HAP-1 (cell line): ENCODE data around the gene CPLX3.

ENCODE experiments used
- DNase-seq, 2 experiments: peaks; one replicate each; pipeline ENCODE4 v3.0.0-alpha.2; 2016 to 2020; ENCODE audit warnings: low spot score in 2 of 2
- H3K27me3 ChIP-seq: fragments of 250-450 bp; sonication (Bioruptor Pico); 2 replicates; pipeline ENCODE4 v1.5.1; 2020; ENCODE audit warnings: low read depth, mild to moderate bottlenecking, moderate library complexity
- H3K36me3 ChIP-seq: fragments of 250-450 bp; sonication (Bioruptor Pico); replicated peaks from 2 replicates; pipeline ENCODE4 v1.5.1; 2020; ENCODE audit warnings: mild to moderate bottlenecking
- H3K4me1 ChIP-seq: fragments of 250-450 bp; sonication (Bioruptor Pico); 2 replicates; pipeline ENCODE4 v1.5.1; 2020; ENCODE audit warnings: mild to moderate bottlenecking
- H3K4me3 ChIP-seq: fragments of 250-450 bp; sonication (Bioruptor Pico); 2 replicates; pipeline ENCODE4 v1.5.1; 2020; ENCODE audit warnings: mild to moderate bottlenecking, moderate library complexity
- H3K9me3 ChIP-seq: fragments of 250-450 bp; sonication (Bioruptor Pico); 2 replicates; pipeline ENCODE4 v1.5.1; 2020; ENCODE audit warnings: mild to moderate bottlenecking, moderate library complexity
- in situ Hi-C: fragments of 300-500 bp; cut with MboI; formaldehyde crosslinking; loops from 3 replicates; pipeline ENCODE4 v1.14.3; 2020; ENCODE audit warnings: low sequenced_read_pairs, inconsistent platforms, mixed read lengths

Gene CPLX3

GRCh38 chr15:74826364-74826819, at the start of gene CPLX3:
TSS of gene CPLX3 (plus strand) at chr15:74826627. CDS start at chr15:74826704, 77 bp downstream.
- Histone ChIP-seq H3K9me3 (no peaks in the 10 kb centered on the region), H3K27me3 (peaks cover 69% of the 10 kb centered on the region), H3K4me1 (no peaks in the 10 kb centered on the region), H3K4me3 (no peak within 1 kb of the TSS), H3K36me3 (no peaks in the 10 kb centered on the region)
- DNase-seq = peak in 1 of 2 experiments; percentile 81
- in situ Hi-C loops = no loop called here

- 0 out of 2 replicates have a peak, but pooled peaks cover 4% of the 10 kb centered on the region for H3K36me3 ChIP-seq
- H3K4me1 ChIP-seq = peaks cover 30% of the 10 kb centered on the region
- H3K9me3 ChIP-seq = no peaks in the 10 kb centered on the region
- in situ Hi-C loops = loop anchor here (10.0 kb wide), 1 partner anchor 428 kb away; the partner anchor contains the start of gene C15orf39
- no peaks in the 10 kb centered on the region for H3K27me3 ChIP-seq
- no peak for DNase-seq
- no peak overlapping the region for H3K4me3 ChIP-seq
Observed at GRCh38 chr15:74776821-74777768, 49.3 kb upstream of the CPLX3 start.

- DNase-seq = no peak
- in situ Hi-C loops = loop anchor here (10.0 kb wide), 1 partner anchor 427 kb away; the partner anchor contains the start of gene C15orf39
- Histone ChIP-seq H3K36me3 (0 out of 2 replicates have a peak, but pooled peaks cover 4% of the 10 kb centered on the region), H3K4me1 (peaks cover 32% of the 10 kb centered on the region), H3K27me3 (no peaks in the 10 kb centered on the region), H3K9me3 (no peaks in the 10 kb centered on the region), H3K4me3 (no peak overlapping the region)
Observed at GRCh38 chr15:74777769-74778598, 48.4 kb upstream of the CPLX3 start.

GRCh38 chr15:74778599-74778970, 47.8 kb upstream of the CPLX3 start:
- no peak for DNase-seq
- Histone ChIP-seq H3K4me1 (peaks cover 36% of the 10 kb centered on the region), H3K4me3 (no peak overlapping the region), H3K27me3 (no peaks in the 10 kb centered on the region), H3K36me3 (peaks cover 8% of the 10 kb centered on the region; the same call in 1 of the 2 replicates), H3K9me3 (no peaks in the 10 kb centered on the region)
- in situ Hi-C loops = loop anchor here (10.0 kb wide), 1 partner anchor 426 kb away; the partner anchor contains the start of gene C15orf39

GRCh38 chr15:74779162-74779648, 47.2 kb upstream of the CPLX3 start:
- Histone ChIP-seq H3K27me3 (no peaks in the 10 kb centered on the region), H3K36me3 (peaks cover 14% of the 10 kb centered on the region; the same call in 1 of the 2 replicates), H3K4me1 (peaks cover 37% of the 10 kb centered on the region), H3K9me3 (no peaks in the 10 kb centered on the region), H3K4me3 (no peak overlapping the region)
- no peak for DNase-seq
- in situ Hi-C loops = loop anchor here (10.0 kb wide), 1 partner anchor 426 kb away; the partner anchor contains the start of gene C15orf39

GRCh38 chr15:74780523-74781430, 45.6 kb upstream of the CPLX3 start:
- peaks cover 27% of the 10 kb centered on the region for H3K36me3 ChIP-seq

GRCh38 chr15:74781431-74782258, 44.8 kb upstream of the CPLX3 start, which contains the start of gene CSK:
TSS of gene CSK (plus strand) at chr15:74782080. CDS start at chr15:74798298, 16,218 bp downstream.
- in situ Hi-C loops = no loop called here
- Histone ChIP-seq H3K27me3 (no peaks in the 10 kb centered on the region), H3K9me3 (no peaks in the 10 kb centered on the region), H3K36me3 (peaks cover 30% of the 10 kb centered on the region), H3K4me1 (peaks cover 40% of the 10 kb centered on the region), H3K4me3 (peak within 1 kb of the TSS; percentile 66)
- peak; percentile 81 to 87 for DNase-seq

More at GRCh38 chr15:74780523-74781430, 45.6 kb upstream of the CPLX3 start:
- in situ Hi-C loops = no loop called here
- DNase-seq = no peak
- H3K4me3 ChIP-seq = peak overlapping the region; percentile 66
- peaks cover 40% of the 10 kb centered on the region for H3K4me1 ChIP-seq
- no peaks in the 10 kb centered on the region for H3K27me3 ChIP-seq
- H3K9me3 ChIP-seq = no peaks in the 10 kb centered on the region

GRCh38 chr15:74782259-74783071, 44.0 kb upstream of the CPLX3 start:
- no peaks in the 10 kb centered on the region for H3K9me3 ChIP-seq
- H3K27me3 ChIP-seq = no peaks in the 10 kb centered on the region
- in situ Hi-C loops = no loop called here
- H3K4me1 ChIP-seq = peaks cover 42% of the 10 kb centered on the region
- peak; percentile 65 to 77 for DNase-seq
- peak overlapping the region; percentile 66 for H3K4me3 ChIP-seq
- H3K36me3 ChIP-seq = peaks cover 37% of the 10 kb centered on the region

GRCh38 chr15:74783072-74783807, 43.2 kb upstream of the CPLX3 start:
- H3K9me3 ChIP-seq = no peaks in the 10 kb centered on the region
- H3K27me3 ChIP-seq = no peaks in the 10 kb centered on the region
- peaks cover 44% of the 10 kb centered on the region for H3K4me1 ChIP-seq
- in situ Hi-C loops = no loop called here
- H3K36me3 ChIP-seq = peaks cover 42% of the 10 kb centered on the region
- DNase-seq = peak; percentile 71 to 78
- peak overlapping the region; percentile 66 for H3K4me3 ChIP-seq

GRCh38 chr15:74783808-74784175, 42.6 kb upstream of the CPLX3 start:
- in situ Hi-C loops = no loop called here
- Histone ChIP-seq H3K4me3 (peak overlapping the region; percentile 66), H3K27me3 (no peaks in the 10 kb centered on the region), H3K36me3 (peaks cover 45% of the 10 kb centered on the region), H3K9me3 (no peaks in the 10 kb centered on the region), H3K4me1 (peaks cover 44% of the 10 kb centered on the region)
- DNase-seq = no peak
